ENCODE measurements around the gene UNC13D. TPM values are rescaled to one million over a fixed set of nuclear protein-coding genes. Genes with fewer than 3 reads are reported as not detected.

Gene UNC13D
- polyA plus RNA-seq, 3 donors, result 28.4 to 111 (median 53.3) TPM

GRCh38 chr17:75825149-75825552, 19.1 kb downstream of the UNC13D start:
- Mint-ChIP-seq H3K9me3 (no peaks in the 10 kb centered on the region), H3K4me1 (peaks cover 9% of the 10 kb centered on the region), H3K27ac (peak overlapping the region in 4 of 7 donors; percentile 2 to 53 (median 34)), H3K36me3 (peaks cover 36 to 65% of the 10 kb centered on the region in 2 donors), H3K4me3 (no peak overlapping the region), H3K27me3 (ENCODE audit: low read depth in 3 of 3) (no peaks in the 10 kb centered on the region)
- no peaks in the 10 kb centered on the region for H3K9me3 ChIP-seq (replicated peaks in 1 of 2; ENCODE audit: control insufficient read depth in 1 of 2, insufficient read depth in 1 of 2, low read length in 2 of 2)
- no peak for DNase-seq
- H3K4me2 ChIP-seq (replicated peaks; ENCODE audit: extremely low read depth, low read length, poor library complexity, severe bottlenecking), result no peak overlapping the region
- no peaks in the 10 kb centered on the region for H3K27me3 ChIP-seq (ENCODE audit: control insufficient read depth in 2 of 2, insufficient read depth in 2 of 2, low read length in 2 of 2)
- intact Hi-C loops (cut with micrococcal nuclease), result loop anchor here in 1 of 2 donors (5.0 kb wide), 1 partner anchor 33 kb away; no protein-coding TSS in a partner anchor
- H3K9ac ChIP-seq (ENCODE audit: insufficient read depth, low read length, poor library complexity, severe bottlenecking), result no peak overlapping the region
- no peaks in the 10 kb centered on the region for H3K4me1 ChIP-seq (ENCODE audit: control insufficient read depth in 1 of 2, insufficient read depth in 2 of 2, low read length in 2 of 2)
- peaks cover 49 to 82% of the 10 kb centered on the region in 2 donors for H3K36me3 ChIP-seq (replicated peaks in 1 of 2; ENCODE audit: control insufficient read depth in 1 of 2, insufficient read depth in 2 of 2, low read length in 2 of 2)
- no peaks in the 10 kb centered on the region for H3K79me2 ChIP-seq (ENCODE audit: insufficient read depth, low read length)
- H3K4me3 ChIP-seq (replicated peaks in 1 of 3; ENCODE audit: low read depth in 2 of 3, low read length in 3 of 3), result no peak overlapping the region
- H2AFZ ChIP-seq (ENCODE audit: insufficient read depth, low read depth, low read length, poor library complexity, severe bottlenecking), result no peak overlapping the region
- peaks cover 39% of the 10 kb centered on the region for H4K20me1 ChIP-seq (ENCODE audit: insufficient read depth, low read length)
- no peak for TF ChIP-seq CTCF (IDR thresholded peaks at IDR 0.05)
- WGBS (ENCODE audit: insufficient coverage), result 100% methylated on average over 7 of the region's 13 CpGs
- H3K27ac ChIP-seq (ENCODE audit: low read depth in 1 of 2, low read length in 2 of 2), result peak overlapping the region in 1 of 2 donors; percentile 40

GRCh38 chr17:75824666-75825065, 19.5 kb downstream of the UNC13D start:
- no peaks in the 10 kb centered on the region for H3K4me1 ChIP-seq (ENCODE audit: control insufficient read depth in 1 of 2, insufficient read depth in 2 of 2, low read length in 2 of 2)
- peaks cover 9% of the 10 kb centered on the region for H3K4me1 Mint-ChIP-seq
- TF ChIP-seq CTCF (IDR thresholded peaks at IDR 0.05), result no peak
- H2AFZ ChIP-seq (ENCODE audit: insufficient read depth, low read depth, low read length, poor library complexity, severe bottlenecking), result no peak overlapping the region
- no peaks in the 10 kb centered on the region for H3K27me3 Mint-ChIP-seq (ENCODE audit: low read depth in 3 of 3)
- no peak overlapping the region for H3K9ac ChIP-seq (ENCODE audit: insufficient read depth, low read length, poor library complexity, severe bottlenecking)
- intact Hi-C loops (cut with micrococcal nuclease), result loop anchor here (5.0 kb wide), 2 partner anchors 32 to 62 kb away; no protein-coding TSS in a partner anchor
- H3K4me3 Mint-ChIP-seq, result no peak overlapping the region
- peaks cover 35% of the 10 kb centered on the region for H4K20me1 ChIP-seq (ENCODE audit: insufficient read depth, low read length)
- no peak for DNase-seq
- no peaks in the 10 kb centered on the region for H3K9me3 ChIP-seq (replicated peaks in 1 of 2; ENCODE audit: control insufficient read depth in 1 of 2, insufficient read depth in 1 of 2, low read length in 2 of 2)
- no peak overlapping the region for H3K4me2 ChIP-seq (replicated peaks; ENCODE audit: extremely low read depth, low read length, poor library complexity, severe bottlenecking)
- H3K9me3 Mint-ChIP-seq, result no peaks in the 10 kb centered on the region
- no peaks in the 10 kb centered on the region for H3K79me2 ChIP-seq (ENCODE audit: insufficient read depth, low read length)
- WGBS (ENCODE audit: insufficient coverage), result 69% methylated on average over 2 of the region's 2 CpGs
- H3K36me3 ChIP-seq (replicated peaks in 1 of 2; ENCODE audit: control insufficient read depth in 1 of 2, insufficient read depth in 2 of 2, low read length in 2 of 2), result peaks cover 49 to 82% of the 10 kb centered on the region in 2 donors
- peak overlapping the region in 1 of 2 donors; percentile 40 for H3K27ac ChIP-seq (ENCODE audit: low read depth in 1 of 2, low read length in 2 of 2)
- peak overlapping the region in 4 of 7 donors; percentile 45 to 76 (median 58) for H3K27ac Mint-ChIP-seq
- no peak overlapping the region for H3K4me3 ChIP-seq (replicated peaks in 1 of 3; ENCODE audit: low read depth in 2 of 3, low read length in 3 of 3)
- peaks cover 36 to 65% of the 10 kb centered on the region in 2 donors for H3K36me3 Mint-ChIP-seq
- H3K27me3 ChIP-seq (ENCODE audit: control insufficient read depth in 2 of 2, insufficient read depth in 2 of 2, low read length in 2 of 2), result no peaks in the 10 kb centered on the region
